Neural cell (in vitro differentiated cells): ENCODE results near the gene SLC17A1.

Source experiments
- CTCF ChIP-seq: fragments of 450-650 bp; IDR thresholded peaks from 2 replicates; pipeline ENCODE4 v1.5.1; 2014; ENCODE audit warnings: antibody characterized with exemption, mild to moderate bottlenecking, moderate library complexity; ENCODE audit not compliant: poor library complexity, severe bottlenecking
- EP300 ChIP-seq: fragments of 450-650 bp; conservative IDR thresholded peaks from 2 replicates; pipeline ENCODE4 v1.6.1; 2014; ENCODE audit warnings: antibody characterized with exemption, mild to moderate bottlenecking, moderate library complexity; ENCODE audit not compliant: poor library complexity, severe bottlenecking
- EZH2 ChIP-seq: fragments of 200-600, 300-800 bp; shearing (Covaris generic), sonication (generic); IDR thresholded peaks from 2 replicates; pipeline ENCODE4 v1.6.1; 2014; ENCODE audit warnings: antibody characterized with exemption, low read length, borderline replicate concordance, mild to moderate bottlenecking; ENCODE audit not compliant: insufficient read depth, poor library complexity, severe bottlenecking
- TAF1 ChIP-seq: IDR thresholded peaks from 2 replicates; pipeline ENCODE4 v1.6.1; 2012; ENCODE audit warnings: low read depth
- TF ChIP-seq, protein P1 (sequence below): IDR thresholded peaks from 2 replicates; pipeline ENCODE4 v1.6.1; 2012; ENCODE audit warnings: borderline replicate concordance

- TF ChIP-seq CTCF (no peak), EZH2 (no peak), EP300 (no peak), TAF1 (no peak)
- TF ChIP-seq, protein P1, sequence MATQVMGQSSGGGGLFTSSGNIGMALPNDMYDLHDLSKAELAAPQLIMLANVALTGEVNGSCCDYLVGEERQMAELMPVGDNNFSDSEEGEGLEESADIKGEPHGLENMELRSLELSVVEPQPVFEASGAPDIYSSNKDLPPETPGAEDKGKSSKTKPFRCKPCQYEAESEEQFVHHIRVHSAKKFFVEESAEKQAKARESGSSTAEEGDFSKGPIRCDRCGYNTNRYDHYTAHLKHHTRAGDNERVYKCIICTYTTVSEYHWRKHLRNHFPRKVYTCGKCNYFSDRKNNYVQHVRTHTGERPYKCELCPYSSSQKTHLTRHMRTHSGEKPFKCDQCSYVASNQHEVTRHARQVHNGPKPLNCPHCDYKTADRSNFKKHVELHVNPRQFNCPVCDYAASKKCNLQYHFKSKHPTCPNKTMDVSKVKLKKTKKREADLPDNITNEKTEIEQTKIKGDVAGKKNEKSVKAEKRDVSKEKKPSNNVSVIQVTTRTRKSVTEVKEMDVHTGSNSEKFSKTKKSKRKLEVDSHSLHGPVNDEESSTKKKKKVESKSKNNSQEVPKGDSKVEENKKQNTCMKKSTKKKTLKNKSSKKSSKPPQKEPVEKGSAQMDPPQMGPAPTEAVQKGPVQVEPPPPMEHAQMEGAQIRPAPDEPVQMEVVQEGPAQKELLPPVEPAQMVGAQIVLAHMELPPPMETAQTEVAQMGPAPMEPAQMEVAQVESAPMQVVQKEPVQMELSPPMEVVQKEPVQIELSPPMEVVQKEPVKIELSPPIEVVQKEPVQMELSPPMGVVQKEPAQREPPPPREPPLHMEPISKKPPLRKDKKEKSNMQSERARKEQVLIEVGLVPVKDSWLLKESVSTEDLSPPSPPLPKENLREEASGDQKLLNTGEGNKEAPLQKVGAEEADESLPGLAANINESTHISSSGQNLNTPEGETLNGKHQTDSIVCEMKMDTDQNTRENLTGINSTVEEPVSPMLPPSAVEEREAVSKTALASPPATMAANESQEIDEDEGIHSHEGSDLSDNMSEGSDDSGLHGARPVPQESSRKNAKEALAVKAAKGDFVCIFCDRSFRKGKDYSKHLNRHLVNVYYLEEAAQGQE = no peak
Observed at GRCh38 chr6:25746968-25747367, 84.9 kb downstream of the SLC17A1 start.
